Measurements from ENCODE around the gene ADCY2. TPM values are rescaled to one million over a fixed set of nuclear protein-coding genes. Genes with fewer than 3 reads are reported as not detected.

ADCY2 gene
- total RNA-seq, 2 experiments from 2014 or later: not detected

GRCh38 chr5:7515284-7515914 lies 119.5 kb downstream of the ADCY2 start:
- no peak for ATAC-seq
- no peaks in the 10 kb centered on the region for H3K36me3 Mint-ChIP-seq (ENCODE audit: low read depth)
- POLR2A ChIA-PET: no interaction called here
- intact Hi-C loops (cut with micrococcal nuclease): no loop called here
- H3K27ac Mint-ChIP-seq: no peak overlapping the region
- no peaks in the 10 kb centered on the region for H3K4me1 Mint-ChIP-seq (ENCODE audit: low read depth)
- CTCF ChIA-PET: interaction anchor here (1.3 kb wide), 1 partner anchor 18 kb away, joined by 3 read pairs; no protein-coding TSS in a partner anchor
- DNase-seq: no peak
- H3K4me3 Mint-ChIP-seq: no peak overlapping the region
- H3K27me3 Mint-ChIP-seq: no peaks in the 10 kb centered on the region
- peaks cover 2% of the 10 kb centered on the region for H3K9me3 Mint-ChIP-seq
- TF ChIP-seq, protein P1, sequence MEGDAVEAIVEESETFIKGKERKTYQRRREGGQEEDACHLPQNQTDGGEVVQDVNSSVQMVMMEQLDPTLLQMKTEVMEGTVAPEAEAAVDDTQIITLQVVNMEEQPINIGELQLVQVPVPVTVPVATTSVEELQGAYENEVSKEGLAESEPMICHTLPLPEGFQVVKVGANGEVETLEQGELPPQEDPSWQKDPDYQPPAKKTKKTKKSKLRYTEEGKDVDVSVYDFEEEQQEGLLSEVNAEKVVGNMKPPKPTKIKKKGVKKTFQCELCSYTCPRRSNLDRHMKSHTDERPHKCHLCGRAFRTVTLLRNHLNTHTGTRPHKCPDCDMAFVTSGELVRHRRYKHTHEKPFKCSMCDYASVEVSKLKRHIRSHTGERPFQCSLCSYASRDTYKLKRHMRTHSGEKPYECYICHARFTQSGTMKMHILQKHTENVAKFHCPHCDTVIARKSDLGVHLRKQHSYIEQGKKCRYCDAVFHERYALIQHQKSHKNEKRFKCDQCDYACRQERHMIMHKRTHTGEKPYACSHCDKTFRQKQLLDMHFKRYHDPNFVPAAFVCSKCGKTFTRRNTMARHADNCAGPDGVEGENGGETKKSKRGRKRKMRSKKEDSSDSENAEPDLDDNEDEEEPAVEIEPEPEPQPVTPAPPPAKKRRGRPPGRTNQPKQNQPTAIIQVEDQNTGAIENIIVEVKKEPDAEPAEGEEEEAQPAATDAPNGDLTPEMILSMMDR (IDR thresholded peaks at IDR 0.05): no peak

GRCh38 chr5:7516253-7516652 lies 120.3 kb downstream of the ADCY2 start:
- POLR2A ChIA-PET: no interaction called here

DNA sequence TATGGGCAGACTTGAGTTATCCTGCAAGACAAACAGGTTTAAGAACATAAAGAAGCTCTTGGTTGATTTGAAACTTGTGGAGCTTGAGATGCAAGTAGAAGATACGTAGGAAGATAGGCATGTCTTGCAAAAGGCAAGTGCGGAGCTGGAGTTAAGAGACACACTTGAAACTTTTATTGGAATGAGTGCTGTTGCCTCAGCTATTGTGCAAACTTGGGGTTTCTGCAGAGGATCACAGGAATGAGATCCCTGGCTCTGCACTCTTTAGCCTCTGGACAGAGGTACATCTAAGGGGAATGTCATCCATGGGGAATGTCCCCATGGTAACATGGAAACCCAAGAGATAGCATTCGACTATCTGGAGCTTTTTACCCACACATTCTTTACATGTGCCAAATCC lies 121.1 kb downstream of the ADCY2 start:
- ATAC-seq (no peak), DNase-seq (no peak)
- no peak overlapping the region for H3K27ac Mint-ChIP-seq
- no peaks in the 10 kb centered on the region for H3K27me3 Mint-ChIP-seq
- TF ChIP-seq, protein P1 (IDR thresholded peaks at IDR 0.05): no peak
- H3K9me3 Mint-ChIP-seq: peaks cover 2% of the 10 kb centered on the region
- no peaks in the 10 kb centered on the region for H3K36me3 Mint-ChIP-seq (ENCODE audit: low read depth)
- ChIA-PET CTCF (no interaction called here), POLR2A (no interaction called here)
- intact Hi-C loops (cut with micrococcal nuclease): no loop called here
- no peak overlapping the region for H3K4me3 Mint-ChIP-seq
- H3K4me1 Mint-ChIP-seq (ENCODE audit: low read depth): no peaks in the 10 kb centered on the region

More at GRCh38 chr5:7516253-7516652, 120.3 kb downstream of the ADCY2 start:
- no peak for DNase-seq
- intact Hi-C loops (cut with micrococcal nuclease): no loop called here
- Mint-ChIP-seq H3K9me3 (peaks cover 2% of the 10 kb centered on the region), H3K36me3 (ENCODE audit: low read depth) (no peaks in the 10 kb centered on the region), H3K4me3 (no peak overlapping the region), H3K4me1 (ENCODE audit: low read depth) (no peaks in the 10 kb centered on the region), H3K27me3 (no peaks in the 10 kb centered on the region), H3K27ac (no peak overlapping the region)
- no peak for ATAC-seq
- CTCF ChIA-PET: no interaction called here
- TF ChIP-seq, protein P1 (IDR thresholded peaks at IDR 0.05): no peak

DNA sequence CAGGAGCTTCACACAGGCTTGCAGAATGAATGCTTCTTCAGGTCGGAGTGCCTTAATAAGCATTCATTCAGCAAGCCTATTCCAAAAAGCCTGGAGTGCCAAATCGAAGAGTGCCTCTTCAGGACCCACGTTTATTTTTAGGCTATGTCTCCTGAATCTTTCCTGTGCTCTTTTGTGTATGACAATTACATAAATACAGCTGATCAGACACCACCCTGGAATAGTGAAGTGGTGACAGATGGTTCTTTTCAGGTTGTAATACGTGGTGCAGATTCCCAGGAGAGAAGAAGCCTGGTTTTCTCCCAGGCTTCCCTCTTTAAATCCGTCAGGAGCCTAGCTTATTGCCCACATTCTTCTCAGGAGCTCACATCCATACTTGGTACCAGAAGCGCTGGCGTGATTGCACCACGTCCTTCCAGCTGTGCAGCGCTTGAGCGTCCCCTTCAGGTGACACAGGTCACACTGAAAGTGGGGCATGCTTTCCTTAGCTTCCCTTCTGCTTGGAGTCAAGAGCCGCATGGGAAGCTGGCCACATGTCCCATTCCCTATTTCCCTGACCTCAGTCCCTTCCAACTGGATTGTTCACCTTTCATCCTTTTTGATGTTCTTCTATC lies 123.1 kb downstream of the ADCY2 start:
- Mint-ChIP-seq H3K4me3 (no peak overlapping the region), H3K27me3 (no peaks in the 10 kb centered on the region), H3K36me3 (ENCODE audit: low read depth) (no peaks in the 10 kb centered on the region), H3K4me1 (ENCODE audit: low read depth) (no peaks in the 10 kb centered on the region), H3K27ac (no peak overlapping the region), H3K9me3 (peaks cover 2% of the 10 kb centered on the region)
- ATAC-seq (no peak), DNase-seq (no peak)
- TF ChIP-seq, protein P1 (IDR thresholded peaks at IDR 0.05): no peak
- ChIA-PET POLR2A (no interaction called here), CTCF (no interaction called here)
- intact Hi-C loops (cut with micrococcal nuclease): no loop called here

- TF ChIP-seq, protein P1 (IDR thresholded peaks at IDR 0.05): no peak
- CTCF ChIA-PET: no interaction called here
- intact Hi-C loops (cut with micrococcal nuclease): no loop called here
- ATAC-seq: no peak
- DNase-seq: no peak
- POLR2A ChIA-PET: no interaction called here
- Mint-ChIP-seq H3K27ac (no peak overlapping the region), H3K4me1 (ENCODE audit: low read depth) (no peaks in the 10 kb centered on the region), H3K36me3 (ENCODE audit: low read depth) (no peaks in the 10 kb centered on the region), H3K4me3 (no peak overlapping the region), H3K9me3 (peaks cover 4% of the 10 kb centered on the region), H3K27me3 (no peaks in the 10 kb centered on the region)
Measured at GRCh38 chr5:7519564-7519963, 123.6 kb downstream of the ADCY2 start.

Measured in activated CD8-positive, alpha-beta T cell treated with anti-CD3 and anti-CD28 coated beads for 36 hours (primary cell).